B cell (primary cell): ENCODE results near the gene SERP1. TPM values are rescaled to one million over a fixed set of nuclear protein-coding genes. Genes with fewer than 3 reads are reported as not detected.
A peak's percentile ranks its signal among the peaks of the same experiment; 100 is the strongest.

Experiments
- ATAC-seq: fragments of 200-7000 bp; cut with Tn5 transposase; one replicate; pipeline ENCODE4 v1.10.0; 2021; ENCODE audit warnings: low read depth, mild to moderate bottlenecking, moderate number of reproducible peaks, moderate library complexity
- CTCF ChIA-PET: fragments of 350-600 bp; sonication (Branson Sonifier 250); formaldehyde crosslinking; loops from one replicate; lab custom pipeline; 2021; ENCODE audit warnings: antibody characterized with exemption, inconsistent platforms; lab: Charles Lee
- POLR2A ChIA-PET: fragments of 350-600 bp; sonication (Branson Sonifier 250); formaldehyde crosslinking; loops from one replicate; lab custom pipeline; 2021; ENCODE audit warnings: antibody characterized with exemption; lab: Charles Lee
- DNase-seq: peaks from one replicate; pipeline ENCODE4 v3.0.0; 2013
- H2AFZ ChIP-seq: 2 replicates; pipeline ENCODE4 v1.6.1; 2012; ENCODE audit warnings: mild to moderate bottlenecking, low read depth, low read length; ENCODE audit not compliant: insufficient read depth, poor library complexity, severe bottlenecking
- H3K27ac ChIP-seq, 2 donors: 1 replicate in 1 of 2; 2 replicates in 1 of 2; pipeline ENCODE4 v1.5.1; 2012 to 2013; ENCODE audit warnings: low read length in 2 of 2, mild to moderate bottlenecking in 2 of 2, moderate library complexity in 1 of 2
- H3K27me3 ChIP-seq, 4 experiments: fragments of 200-600 bp in 1 of 4; sonication (generic) in 1 of 4; replicated peaks in 1 of 4; 1 replicate in 2 of 4; 2 replicates in 2 of 4; pipeline versions ENCODE4 v1.6.1 to v1.7.0; 2013 to 2016; ENCODE audit warnings: low read length in 3 of 4, mild to moderate bottlenecking in 2 of 4, mixed read lengths in 1 of 4, moderate library complexity in 1 of 4; ENCODE audit not compliant: insufficient read depth in 4 of 4, control insufficient read depth in 3 of 4; ENCODE audit errors: control extremely low read depth in 1 of 4
- H3K36me3 ChIP-seq, 2 experiments: replicated peaks in 1 of 2; 1 replicate in 1 of 2; 2 replicates in 1 of 2; pipeline versions ENCODE4 v1.6.1 to v1.7.1; 2013; ENCODE audit warnings: low read length in 1 of 2; ENCODE audit not compliant: insufficient read depth in 2 of 2, control insufficient read depth in 1 of 2; ENCODE audit errors: control extremely low read depth in 1 of 2, extremely low read depth in 1 of 2
- H3K4me1 ChIP-seq, 2 donors: fragments of 200-600 bp in 1 of 2; sonication (generic) in 1 of 2; 1 replicate in 1 of 2; 2 replicates in 1 of 2; pipeline versions ENCODE4 v1.5.1 to v1.6.1; 2013 to 2017; ENCODE audit warnings: low read length in 2 of 2; ENCODE audit not compliant: control insufficient read depth in 2 of 2, insufficient read depth in 2 of 2
- H3K4me2 ChIP-seq: replicated peaks from 2 replicates; pipeline ENCODE3; 2012; ENCODE audit warnings: mild to moderate bottlenecking, low read depth, low read length; ENCODE audit not compliant: poor library complexity, severe bottlenecking
- H3K4me3 ChIP-seq, 5 experiments: fragments of 200-600 bp in 1 of 5; sonication (generic) in 1 of 5; 1 replicate in 3 of 5; 2 replicates in 2 of 5; pipeline versions ENCODE4 v1.5.1 to v1.7.0; 2011 to 2016; ENCODE audit warnings: low read length in 4 of 5, mild to moderate bottlenecking in 4 of 5, low read depth in 2 of 5, control low read depth in 1 of 5, moderate library complexity in 1 of 5; ENCODE audit not compliant: insufficient read depth in 1 of 5; ENCODE audit errors: control extremely low read depth in 1 of 5, extremely low read depth in 1 of 5
- H3K79me2 ChIP-seq: fragments of 200-600 bp; sonication (generic); one replicate; pipeline ENCODE4 v1.6.0; 2016; ENCODE audit warnings: low read length; ENCODE audit not compliant: control insufficient read depth, insufficient read depth
- H3K9ac ChIP-seq: fragments of 200-600 bp; sonication (generic); 2 replicates; pipeline ENCODE4 v1.6.1; 2017; ENCODE audit warnings: mild to moderate bottlenecking, low read length, moderate library complexity
- H3K9me3 ChIP-seq, 3 donors: one replicate each; pipeline versions ENCODE4 v1.6.1 to v1.7.1; 2013; ENCODE audit warnings: low read length in 2 of 3; ENCODE audit not compliant: control insufficient read depth in 2 of 3, insufficient read depth in 1 of 3; ENCODE audit errors: control extremely low read depth in 1 of 3
- H4K20me1 ChIP-seq: 2 replicates; pipeline ENCODE4 v1.6.0; 2012; ENCODE audit warnings: mild to moderate bottlenecking, low read length; ENCODE audit not compliant: insufficient read depth, control insufficient read depth, poor library complexity, severe bottlenecking
- H3K27ac Mint-ChIP-seq: one replicate; pipeline ENCODE4 v1.8.0; 2021; ENCODE audit warnings: mixed read lengths
- H3K27me3 Mint-ChIP-seq: one replicate; pipeline ENCODE4 v1.8.0; 2021; ENCODE audit warnings: mixed read lengths
- H3K4me1 Mint-ChIP-seq: one replicate; pipeline ENCODE4 v1.8.0; 2021; ENCODE audit warnings: mixed read lengths
- H3K4me3 Mint-ChIP-seq: one replicate; pipeline ENCODE4 v1.8.0; 2021; ENCODE audit warnings: mixed read lengths
- H3K9me3 Mint-ChIP-seq: one replicate; pipeline ENCODE4 v1.8.0; 2022; ENCODE audit warnings: mixed read lengths; ENCODE audit not compliant: insufficient read depth
- CTCF ChIP-seq: fragments of 200-600 bp; IDR thresholded peaks from one replicate; pipeline ENCODE4 v1.8.0; 2022; ENCODE audit warnings: antibody characterized with exemption, mild to moderate bottlenecking
- EZH2 ChIP-seq: IDR thresholded peaks from 2 replicates; pipeline ENCODE4 v1.6.1; 2012; ENCODE audit warnings: borderline replicate concordance, low read depth, mild to moderate bottlenecking, moderate library complexity, low read length; ENCODE audit not compliant: insufficient read depth, poor library complexity, severe bottlenecking
- WGBS: methylation state at CpG from one replicate; pipeline ENCODE4 v1.1.5; 2013; ENCODE audit warnings: missing lambda C conversion rate; ENCODE audit not compliant: insufficient coverage; 5-methylcytosine and 5-hydroxymethylcytosine counted together
- intact Hi-C: fragments of 100-400 bp; cut with micrococcal nuclease; formaldehyde crosslinking; loops from one replicate; pipeline ENCODE4 v1.10.0; 2022
- polyA plus RNA-seq: library from polyadenylated mRNA; depleted of rRNA; stranded (reverse); fragments of >200 nt; gene quantifications from 2 replicates; pipeline ENCODE4 v1.2.3, GENCODE V29; 2012
- total RNA-seq, 2 donors: library from RNA; stranded (reverse); fragments of 120-200 nt in 1 of 2; gene quantifications; 1 replicate in 1 of 2; 2 replicates in 1 of 2; pipeline versions ENCODE4 v1.2.3 to v1.2.4, GENCODE V29; 2013 to 2022

SERP1 gene
- total and polyA plus RNA-seq, 2 donors (not counting 1 experiment from before 2014, with no cell fraction given): 84.6 to 114 TPM

- Histone ChIP-seq H3K27me3 (no peaks in the 10 kb centered on the region), H3K9ac (no peak overlapping the region), H3K4me1 (no peaks in the 10 kb centered on the region), H3K4me3 (no peak overlapping the region), H3K4me2 (no peak overlapping the region), H2AFZ (no peak overlapping the region), H3K79me2 (no peaks in the 10 kb centered on the region), H4K20me1 (no peaks in the 10 kb centered on the region), H3K27ac (no peak overlapping the region), H3K9me3 (peaks cover 0 to 12% (median 8%) of the 10 kb centered on the region in 3 donors), H3K36me3 (no peaks in the 10 kb centered on the region)
- Mint-ChIP-seq H3K27ac (no peak overlapping the region), H3K4me3 (no peak overlapping the region), H3K9me3 (peaks cover 5% of the 10 kb centered on the region), H3K4me1 (no peaks in the 10 kb centered on the region), H3K27me3 (peaks cover 5% of the 10 kb centered on the region)
- ChIA-PET CTCF (interaction anchor here (1.0 to 6.5 kb wide), 4 partner anchors 87 to 215 kb away, joined by 3 to 170 read pairs (median 38); partner anchors contain the start of gene TSC22D2), POLR2A (no interaction called here)
- no CpG with 5 or more reads among the region's 2 CpGs for WGBS
- DNase-seq (no peak), ATAC-seq (no peak)
- intact Hi-C loops: loop anchor here (5.0 kb wide), 1 partner anchor 271 kb away; no protein-coding TSS in a partner anchor
- TF ChIP-seq CTCF: no peak
- no peak for TF ChIP-seq EZH2
These were observed 48.3 kb downstream of the SERP1 start for GRCh38 chr3:150497956-150498355.

GRCh38 chr3:150495563-150496168, 50.6 kb downstream of the SERP1 start:
- no peaks in the 10 kb centered on the region for H3K27me3 Mint-ChIP-seq
- H3K27ac ChIP-seq: no peak overlapping the region
- H4K20me1 ChIP-seq: no peaks in the 10 kb centered on the region
- no peaks in the 10 kb centered on the region for H3K9me3 Mint-ChIP-seq
- H3K9ac ChIP-seq: no peak overlapping the region
- intact Hi-C loops: loop anchor here (1.0 to 5.0 kb wide), 4 partner anchors 85 to 528 kb away; no protein-coding TSS in a partner anchor
- H3K4me3 Mint-ChIP-seq: no peak overlapping the region
- peak; percentile 45 for ATAC-seq
- TF ChIP-seq CTCF (peak; percentile 91), EZH2 (no peak)
- no peaks in the 10 kb centered on the region for H3K79me2 ChIP-seq
- H3K4me2 ChIP-seq: no peak overlapping the region
- ChIA-PET POLR2A (interaction anchor here (0.5 kb wide), 1 partner anchor 21 kb away, joined by 3 read pairs; no protein-coding TSS in a partner anchor), CTCF (interaction anchor here (0.7 to 6.5 kb wide), 34 partner anchors 8 to 1236 kb away, joined by 3 to 170 read pairs (median 4); partner anchors contain the start of genes PFN2 and TSC22D2)
- H3K27me3 ChIP-seq: no peaks in the 10 kb centered on the region
- DNase-seq: peak; percentile 68
- H3K27ac Mint-ChIP-seq: no peak overlapping the region
- no CpG with 5 or more reads among the region's 2 CpGs for WGBS
- no peak overlapping the region for H2AFZ ChIP-seq
- peaks cover 0 to 5% (median under 1%) of the 10 kb centered on the region in 3 donors for H3K9me3 ChIP-seq
- H3K4me1 Mint-ChIP-seq: no peaks in the 10 kb centered on the region
- H3K36me3 ChIP-seq: no peaks in the 10 kb centered on the region
- H3K4me1 ChIP-seq: no peaks in the 10 kb centered on the region
- H3K4me3 ChIP-seq: no peak overlapping the region
